SK-N-SH (cell line): ENCODE results near the gene FGL2. TPM values are rescaled to one million over a fixed set of nuclear protein-coding genes. Genes with fewer than 3 reads are reported as not detected.

Source experiments
- CTCF ChIA-PET: fragments of 300-600, 350-600 bp; formaldehyde crosslinking; extraction: SDS; loops from one replicate; lab custom pipeline; 2021; lab: Yijun Ruan, JAX
- POLR2A ChIA-PET: fragments of 350-600 bp; sonication (Branson Sonifier 250); formaldehyde crosslinking; extraction: SDS; loops from one replicate; lab custom pipeline; 2020; ENCODE audit warnings: antibody characterized with exemption, inconsistent platforms; lab: Yijun Ruan, JAX
- DNase-seq: peaks from one replicate; pipeline ENCODE4 v3.0.0; 2012
- H2AFZ ChIP-seq: fragments of 200-600 bp; sonication (generic); 2 replicates; pipeline ENCODE4 v1.8.1; 2016; ENCODE audit warnings: antibody characterized with exemption, mild to moderate bottlenecking, low read depth
- H3F3A ChIP-seq: fragments of 200-600 bp; sonication (generic); replicated peaks from 2 replicates; pipeline ENCODE3; 2016; ENCODE audit warnings: antibody characterized with exemption, mild to moderate bottlenecking; ENCODE audit not compliant: insufficient read depth
- H3K27ac ChIP-seq, 2 experiments: fragments of 200-500 bp in 1 of 2; fragments of 200-600 bp in 1 of 2; sonication (Bioruptor generic) in 1 of 2; sonication (generic), shearing (Covaris generic) in 1 of 2; 2 replicates each; pipeline versions ENCODE4 v1.5.1 to v1.6.1; 2014 to 2016; ENCODE audit warnings: low read depth in 2 of 2, inconsistent platforms in 1 of 2, low read length in 1 of 2, mild to moderate bottlenecking in 1 of 2, mixed read lengths in 1 of 2
- H3K27me3 ChIP-seq: fragments of 200-600 bp; sonication (generic), shearing (Covaris generic); 2 replicates; pipeline ENCODE4 v1.6.1; 2016; ENCODE audit warnings: mixed run types; ENCODE audit not compliant: insufficient read depth
- H3K36me3 ChIP-seq, 2 experiments: fragments of 200-500 bp in 1 of 2; fragments of 200-600 bp in 1 of 2; sonication (Bioruptor generic) in 1 of 2; sonication (generic) in 1 of 2; replicated peaks in 1 of 2; 2 replicates each; pipeline versions ENCODE3 to v1.5.1; 2014 to 2016; ENCODE audit warnings: low read length in 1 of 2, mild to moderate bottlenecking in 1 of 2; ENCODE audit not compliant: insufficient read depth in 2 of 2, control insufficient read depth in 1 of 2
- H3K4me1 ChIP-seq, 2 experiments: fragments of 200-500 bp in 1 of 2; fragments of 200-600 bp in 1 of 2; sonication (Bioruptor generic) in 1 of 2; sonication (generic), shearing (Covaris generic) in 1 of 2; 2 replicates each; pipeline versions ENCODE4 v1.5.1 to v1.6.1; 2014 to 2016; ENCODE audit warnings: low read depth in 1 of 2, low read length in 1 of 2, mixed run types in 1 of 2; ENCODE audit not compliant: insufficient read depth in 2 of 2, control insufficient read depth in 1 of 2
- H3K4me2 ChIP-seq: fragments of 200-600 bp; sonication (generic), shearing (Covaris generic); 2 replicates; pipeline ENCODE4 v1.6.1; 2017; ENCODE audit warnings: mixed run types
- H3K4me3 ChIP-seq, 2 experiments: fragments of 200-500 bp in 1 of 2; fragments of 200-600 bp in 1 of 2; sonication (Bioruptor generic) in 1 of 2; sonication (generic), shearing (Covaris generic) in 1 of 2; 2 replicates each; pipeline versions ENCODE4 v1.5.1 to v1.8.1; 2014 to 2016; ENCODE audit warnings: low read depth in 2 of 2, inconsistent platforms in 1 of 2, low read length in 1 of 2, mild to moderate bottlenecking in 1 of 2, mixed read lengths in 1 of 2, moderate library complexity in 1 of 2
- H3K79me2 ChIP-seq: fragments of 200-600 bp; sonication (generic); 2 replicates; pipeline ENCODE4 v1.8.1; 2017; ENCODE audit warnings: mild to moderate bottlenecking; ENCODE audit not compliant: insufficient read depth
- H3K9ac ChIP-seq: fragments of 200-600 bp; sonication (generic); 2 replicates; pipeline ENCODE4 v1.6.1; 2017; ENCODE audit warnings: mixed run types
- H3K9me2 ChIP-seq: fragments of 200-600 bp; sonication (generic); 2 replicates; pipeline ENCODE4 v1.6.1; 2017; ENCODE audit warnings: mixed run types
- H3K9me3 ChIP-seq: fragments of 200-600 bp; sonication (generic); 2 replicates; pipeline ENCODE4 v1.6.1; 2017; ENCODE audit warnings: mixed run types, mild to moderate bottlenecking, moderate library complexity
- H4K20me1 ChIP-seq: fragments of 200-600 bp; sonication (generic); 2 replicates; pipeline ENCODE4 v1.6.1; 2017; ENCODE audit warnings: mild to moderate bottlenecking, mixed run types; ENCODE audit not compliant: insufficient read depth
- EZH2phosphoT487 ChIP-seq: fragments of 200-600 bp; sonication (generic); IDR thresholded peaks from 2 replicates; pipeline ENCODE4 v1.6.1; 2017; ENCODE audit warnings: low read depth, mixed run types, mild to moderate bottlenecking, antibody characterized with exemption, moderate library complexity, borderline replicate concordance
- FOSL2 ChIP-seq: IDR thresholded peaks from 2 replicates; pipeline ENCODE4 v1.4.0; 2012; ENCODE audit warnings: low read depth, mild to moderate bottlenecking, moderate library complexity, borderline replicate concordance
- FOXM1 ChIP-seq: IDR thresholded peaks from 2 replicates; pipeline ENCODE4 v1.4.0; 2012; ENCODE audit warnings: low read depth, mild to moderate bottlenecking
- GABPA ChIP-seq: IDR thresholded peaks from 2 replicates; pipeline ENCODE4 v1.4.0; 2012; ENCODE audit warnings: low read depth, mild to moderate bottlenecking
- GATA2 ChIP-seq: sonication (generic); formaldehyde crosslinking; IDR thresholded peaks from 2 replicates; pipeline ENCODE4 v1.5.0; 2020; ENCODE audit warnings: mild to moderate bottlenecking, missing genetic modification reagents
- JUND ChIP-seq: IDR thresholded peaks from 2 replicates; pipeline ENCODE4 v1.4.0; 2012
- RCOR1 ChIP-seq: fragments of 150-350 bp; IDR thresholded peaks from 2 replicates; pipeline ENCODE4 v1.6.1; 2017; ENCODE audit warnings: antibody characterized with exemption, low read length
- SMC3 ChIP-seq: IDR thresholded peaks from 2 replicates; pipeline ENCODE4 v1.6.1; 2012; ENCODE audit warnings: low read depth, low read length, improper control_type of control experiment
- TAF1 ChIP-seq: IDR thresholded peaks from 2 replicates; pipeline ENCODE4 v1.6.1; 2012; ENCODE audit warnings: low read depth, mild to moderate bottlenecking, low read length, moderate library complexity, borderline replicate concordance
- YY1 ChIP-seq: IDR thresholded peaks from 2 replicates; pipeline ENCODE4 v1.4.0; 2012; ENCODE audit warnings: low read depth, mild to moderate bottlenecking
- WGBS: methylation state at CpG from one replicate; pipeline ENCODE4 v1.1.6; 2017; ENCODE audit warnings: low lambda C conversion rate; 5-methylcytosine and 5-hydroxymethylcytosine counted together
- polyA plus RNA-seq, 3 experiments: library from polyadenylated mRNA; depleted of rRNA; stranded (reverse); fragments of >200 nt; gene quantifications; 2 replicates each; pipeline ENCODE4 v1.2.3, GENCODE V29; 2012
- TF ChIP-seq, protein P1 (sequence below): IDR thresholded peaks from 2 replicates; pipeline ENCODE4 v1.6.1; 2012; ENCODE audit warnings: mild to moderate bottlenecking, low read depth, low read length, moderate library complexity
- TF ChIP-seq, protein P2 (sequence below): IDR thresholded peaks from 2 replicates; pipeline ENCODE4 v1.4.0; 2012; ENCODE audit warnings: low read depth
- TF ChIP-seq, protein P3 (sequence below): fragments of 200-600 bp; sonication (generic); IDR thresholded peaks from 2 replicates; pipeline ENCODE4 v1.6.1; 2017; ENCODE audit warnings: antibody characterized with exemption, mild to moderate bottlenecking, moderate library complexity
- TF ChIP-seq, protein P4 (sequence below): IDR thresholded peaks from 2 replicates; pipeline ENCODE4 v1.4.0; 2012; ENCODE audit warnings: low read depth, borderline replicate concordance

The FGL2 gene
- polyA plus RNA-seq, 1 of the 3 experiments (the other 2 are of a cell fraction) = not detected

DNA sequence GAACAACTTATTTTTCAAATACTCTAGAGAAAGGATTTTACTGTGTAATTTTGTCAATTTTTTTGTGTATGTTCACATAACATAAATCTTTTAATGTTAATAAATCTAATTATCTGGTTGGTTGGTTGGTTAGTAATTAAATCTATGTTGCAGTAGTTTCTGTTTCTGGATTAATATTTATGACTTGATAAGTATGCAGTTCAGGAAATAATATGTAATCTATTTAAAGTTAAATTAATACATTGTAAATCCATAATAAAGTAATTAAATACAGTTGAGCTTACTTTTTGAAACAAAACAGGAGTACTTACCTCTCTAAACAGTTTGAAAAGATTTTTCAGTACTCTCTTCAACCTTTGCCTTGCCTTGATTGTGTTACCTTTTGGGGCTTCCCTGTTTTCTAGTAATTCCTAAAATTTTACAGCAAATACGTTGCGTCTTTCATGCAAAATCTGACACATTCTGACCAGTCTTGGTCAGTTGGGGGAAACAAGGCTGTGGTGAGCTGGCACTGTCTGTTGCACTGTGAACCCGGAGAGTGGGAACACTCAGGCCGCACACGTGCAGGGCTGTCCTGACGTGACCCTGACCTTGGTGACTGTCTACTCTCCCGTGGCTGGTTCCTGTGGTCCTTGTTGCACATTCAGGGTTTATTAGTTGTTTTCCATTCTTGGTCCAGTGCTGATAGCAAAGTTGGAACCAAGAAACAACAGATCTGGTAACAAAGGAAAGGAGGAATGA lies 45.6 kb upstream of the FGL2 start (continued):
- TF ChIP-seq, protein P1, sequence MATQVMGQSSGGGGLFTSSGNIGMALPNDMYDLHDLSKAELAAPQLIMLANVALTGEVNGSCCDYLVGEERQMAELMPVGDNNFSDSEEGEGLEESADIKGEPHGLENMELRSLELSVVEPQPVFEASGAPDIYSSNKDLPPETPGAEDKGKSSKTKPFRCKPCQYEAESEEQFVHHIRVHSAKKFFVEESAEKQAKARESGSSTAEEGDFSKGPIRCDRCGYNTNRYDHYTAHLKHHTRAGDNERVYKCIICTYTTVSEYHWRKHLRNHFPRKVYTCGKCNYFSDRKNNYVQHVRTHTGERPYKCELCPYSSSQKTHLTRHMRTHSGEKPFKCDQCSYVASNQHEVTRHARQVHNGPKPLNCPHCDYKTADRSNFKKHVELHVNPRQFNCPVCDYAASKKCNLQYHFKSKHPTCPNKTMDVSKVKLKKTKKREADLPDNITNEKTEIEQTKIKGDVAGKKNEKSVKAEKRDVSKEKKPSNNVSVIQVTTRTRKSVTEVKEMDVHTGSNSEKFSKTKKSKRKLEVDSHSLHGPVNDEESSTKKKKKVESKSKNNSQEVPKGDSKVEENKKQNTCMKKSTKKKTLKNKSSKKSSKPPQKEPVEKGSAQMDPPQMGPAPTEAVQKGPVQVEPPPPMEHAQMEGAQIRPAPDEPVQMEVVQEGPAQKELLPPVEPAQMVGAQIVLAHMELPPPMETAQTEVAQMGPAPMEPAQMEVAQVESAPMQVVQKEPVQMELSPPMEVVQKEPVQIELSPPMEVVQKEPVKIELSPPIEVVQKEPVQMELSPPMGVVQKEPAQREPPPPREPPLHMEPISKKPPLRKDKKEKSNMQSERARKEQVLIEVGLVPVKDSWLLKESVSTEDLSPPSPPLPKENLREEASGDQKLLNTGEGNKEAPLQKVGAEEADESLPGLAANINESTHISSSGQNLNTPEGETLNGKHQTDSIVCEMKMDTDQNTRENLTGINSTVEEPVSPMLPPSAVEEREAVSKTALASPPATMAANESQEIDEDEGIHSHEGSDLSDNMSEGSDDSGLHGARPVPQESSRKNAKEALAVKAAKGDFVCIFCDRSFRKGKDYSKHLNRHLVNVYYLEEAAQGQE = no peak
- TF ChIP-seq, protein P2, sequence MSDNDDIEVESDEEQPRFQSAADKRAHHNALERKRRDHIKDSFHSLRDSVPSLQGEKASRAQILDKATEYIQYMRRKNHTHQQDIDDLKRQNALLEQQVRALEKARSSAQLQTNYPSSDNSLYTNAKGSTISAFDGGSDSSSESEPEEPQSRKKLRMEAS = no peak
- TF ChIP-seq RCOR1 = no peak
- TF ChIP-seq FOSL2 = no peak
- TF ChIP-seq EZH2phosphoT487 = no peak
- TF ChIP-seq FOXM1 = no peak
- TF ChIP-seq, protein P3, sequence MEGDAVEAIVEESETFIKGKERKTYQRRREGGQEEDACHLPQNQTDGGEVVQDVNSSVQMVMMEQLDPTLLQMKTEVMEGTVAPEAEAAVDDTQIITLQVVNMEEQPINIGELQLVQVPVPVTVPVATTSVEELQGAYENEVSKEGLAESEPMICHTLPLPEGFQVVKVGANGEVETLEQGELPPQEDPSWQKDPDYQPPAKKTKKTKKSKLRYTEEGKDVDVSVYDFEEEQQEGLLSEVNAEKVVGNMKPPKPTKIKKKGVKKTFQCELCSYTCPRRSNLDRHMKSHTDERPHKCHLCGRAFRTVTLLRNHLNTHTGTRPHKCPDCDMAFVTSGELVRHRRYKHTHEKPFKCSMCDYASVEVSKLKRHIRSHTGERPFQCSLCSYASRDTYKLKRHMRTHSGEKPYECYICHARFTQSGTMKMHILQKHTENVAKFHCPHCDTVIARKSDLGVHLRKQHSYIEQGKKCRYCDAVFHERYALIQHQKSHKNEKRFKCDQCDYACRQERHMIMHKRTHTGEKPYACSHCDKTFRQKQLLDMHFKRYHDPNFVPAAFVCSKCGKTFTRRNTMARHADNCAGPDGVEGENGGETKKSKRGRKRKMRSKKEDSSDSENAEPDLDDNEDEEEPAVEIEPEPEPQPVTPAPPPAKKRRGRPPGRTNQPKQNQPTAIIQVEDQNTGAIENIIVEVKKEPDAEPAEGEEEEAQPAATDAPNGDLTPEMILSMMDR = no peak
- TF ChIP-seq JUND = no peak
- no peak for TF ChIP-seq YY1
- TF ChIP-seq, all 33 proteins: peak for 0

- Histone ChIP-seq H4K20me1 (no peaks in the 10 kb centered on the region), H3F3A (no peaks in the 10 kb centered on the region), H2AFZ (no peak overlapping the region), H3K4me2 (no peak overlapping the region), H3K27me3 (no peaks in the 10 kb centered on the region), H3K79me2 (no peaks in the 10 kb centered on the region), H3K9me3 (no peaks in the 10 kb centered on the region), H3K4me3 (no peak overlapping the region), H3K36me3 (no peaks in the 10 kb centered on the region), H3K9ac (no peak overlapping the region), H3K9me2 (no peaks in the 10 kb centered on the region), H3K4me1 (peaks cover 0 to 7% of the 10 kb centered on the region in 2 experiments; a peak in 1 of 4 replicates), H3K27ac (no peak overlapping the region)
- TF ChIP-seq, protein P4, sequence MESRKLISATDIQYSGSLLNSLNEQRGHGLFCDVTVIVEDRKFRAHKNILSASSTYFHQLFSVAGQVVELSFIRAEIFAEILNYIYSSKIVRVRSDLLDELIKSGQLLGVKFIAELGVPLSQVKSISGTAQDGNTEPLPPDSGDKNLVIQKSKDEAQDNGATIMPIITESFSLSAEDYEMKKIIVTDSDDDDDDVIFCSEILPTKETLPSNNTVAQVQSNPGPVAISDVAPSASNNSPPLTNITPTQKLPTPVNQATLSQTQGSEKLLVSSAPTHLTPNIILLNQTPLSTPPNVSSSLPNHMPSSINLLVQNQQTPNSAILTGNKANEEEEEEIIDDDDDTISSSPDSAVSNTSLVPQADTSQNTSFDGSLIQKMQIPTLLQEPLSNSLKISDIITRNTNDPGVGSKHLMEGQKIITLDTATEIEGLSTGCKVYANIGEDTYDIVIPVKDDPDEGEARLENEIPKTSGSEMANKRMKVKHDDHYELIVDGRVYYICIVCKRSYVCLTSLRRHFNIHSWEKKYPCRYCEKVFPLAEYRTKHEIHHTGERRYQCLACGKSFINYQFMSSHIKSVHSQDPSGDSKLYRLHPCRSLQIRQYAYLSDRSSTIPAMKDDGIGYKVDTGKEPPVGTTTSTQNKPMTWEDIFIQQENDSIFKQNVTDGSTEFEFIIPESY = no peak
- TF ChIP-seq FOSL2 (no peak), GATA2 (CRISPR knock-in tag) (no peak), TAF1 (no peak), SMC3 (no peak), GABPA (no peak)
- TF ChIP-seq, protein P1 = no peak
- CTCF ChIA-PET = interaction anchor here (0.6 to 5.2 kb wide), 3 partner anchors 10 to 88 kb away, joined by 3 to 51 read pairs (median 8); no protein-coding TSS in a partner anchor
- DNase-seq = no peak
- 92% methylated on average over 6 of the region's 6 CpGs for WGBS
- POLR2A ChIA-PET = no interaction called here
Measured at GRCh38 chr7:77244222-77244934, 44.8 kb upstream of the FGL2 start.
